ENCODE measurements around the gene SLC10A7.

DNA sequence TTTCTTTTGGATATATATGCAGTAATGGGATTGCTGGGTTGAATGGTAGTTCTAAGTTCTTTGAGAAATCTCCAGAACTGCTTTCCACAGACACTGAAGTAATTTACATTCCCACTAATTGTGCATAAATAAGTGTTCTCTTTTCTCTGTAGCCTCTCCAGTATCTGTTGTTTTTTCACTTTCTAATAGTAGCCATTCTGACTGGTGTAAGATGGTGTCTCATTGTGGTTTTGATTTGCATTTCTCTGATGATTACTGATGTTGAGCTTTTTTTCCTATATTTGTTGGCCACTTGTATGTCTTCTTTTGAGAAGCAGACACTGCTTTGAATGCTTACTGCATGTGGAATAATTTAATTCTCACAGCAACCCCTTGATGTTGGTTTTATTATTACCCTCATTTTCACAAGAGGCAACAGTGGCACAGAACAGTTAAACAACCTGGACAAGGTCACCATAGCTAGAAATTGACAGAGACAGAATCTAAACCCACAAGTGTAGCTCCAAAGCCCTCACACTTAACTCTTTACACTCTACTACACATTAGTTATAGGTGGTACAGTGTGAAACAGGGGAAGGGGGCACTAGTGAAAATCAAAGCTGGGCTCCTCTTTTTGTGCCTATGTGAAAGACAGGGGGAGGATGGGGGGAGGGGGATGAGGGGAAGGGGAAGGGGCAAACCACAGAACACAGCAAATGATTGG, 211.3 kb downstream of the SLC10A7 start:
- no peak for TF ChIP-seq POLR2A (IDR thresholded peaks at IDR 0.05)
- TF ChIP-seq, protein P1, sequence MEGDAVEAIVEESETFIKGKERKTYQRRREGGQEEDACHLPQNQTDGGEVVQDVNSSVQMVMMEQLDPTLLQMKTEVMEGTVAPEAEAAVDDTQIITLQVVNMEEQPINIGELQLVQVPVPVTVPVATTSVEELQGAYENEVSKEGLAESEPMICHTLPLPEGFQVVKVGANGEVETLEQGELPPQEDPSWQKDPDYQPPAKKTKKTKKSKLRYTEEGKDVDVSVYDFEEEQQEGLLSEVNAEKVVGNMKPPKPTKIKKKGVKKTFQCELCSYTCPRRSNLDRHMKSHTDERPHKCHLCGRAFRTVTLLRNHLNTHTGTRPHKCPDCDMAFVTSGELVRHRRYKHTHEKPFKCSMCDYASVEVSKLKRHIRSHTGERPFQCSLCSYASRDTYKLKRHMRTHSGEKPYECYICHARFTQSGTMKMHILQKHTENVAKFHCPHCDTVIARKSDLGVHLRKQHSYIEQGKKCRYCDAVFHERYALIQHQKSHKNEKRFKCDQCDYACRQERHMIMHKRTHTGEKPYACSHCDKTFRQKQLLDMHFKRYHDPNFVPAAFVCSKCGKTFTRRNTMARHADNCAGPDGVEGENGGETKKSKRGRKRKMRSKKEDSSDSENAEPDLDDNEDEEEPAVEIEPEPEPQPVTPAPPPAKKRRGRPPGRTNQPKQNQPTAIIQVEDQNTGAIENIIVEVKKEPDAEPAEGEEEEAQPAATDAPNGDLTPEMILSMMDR (IDR thresholded peaks at IDR 0.05): no peak
- TF ChIP-seq POLR2AphosphoS5 (IDR thresholded peaks at IDR 0.05): no peak
